HG02610 (cell line): ENCODE measurements around the gene TRUB2.
A peak's percentile ranks its signal among the peaks of the same experiment; 100 is the strongest.
"Not testable (repeated sequence)": the region's sequence is repeated elsewhere in the genome, so short reads cannot be mapped to it uniquely, and the experiment has no call there.

Experiments
- ATAC-seq: cut with Tn5 transposase; IDR thresholded peaks from one replicate; pipeline ENCODE4 v1.9.1; 2021; ENCODE audit warnings: mild to moderate bottlenecking, moderate library complexity; ENCODE audit not compliant: unreplicated experiment

TRUB2 gene

DNA sequence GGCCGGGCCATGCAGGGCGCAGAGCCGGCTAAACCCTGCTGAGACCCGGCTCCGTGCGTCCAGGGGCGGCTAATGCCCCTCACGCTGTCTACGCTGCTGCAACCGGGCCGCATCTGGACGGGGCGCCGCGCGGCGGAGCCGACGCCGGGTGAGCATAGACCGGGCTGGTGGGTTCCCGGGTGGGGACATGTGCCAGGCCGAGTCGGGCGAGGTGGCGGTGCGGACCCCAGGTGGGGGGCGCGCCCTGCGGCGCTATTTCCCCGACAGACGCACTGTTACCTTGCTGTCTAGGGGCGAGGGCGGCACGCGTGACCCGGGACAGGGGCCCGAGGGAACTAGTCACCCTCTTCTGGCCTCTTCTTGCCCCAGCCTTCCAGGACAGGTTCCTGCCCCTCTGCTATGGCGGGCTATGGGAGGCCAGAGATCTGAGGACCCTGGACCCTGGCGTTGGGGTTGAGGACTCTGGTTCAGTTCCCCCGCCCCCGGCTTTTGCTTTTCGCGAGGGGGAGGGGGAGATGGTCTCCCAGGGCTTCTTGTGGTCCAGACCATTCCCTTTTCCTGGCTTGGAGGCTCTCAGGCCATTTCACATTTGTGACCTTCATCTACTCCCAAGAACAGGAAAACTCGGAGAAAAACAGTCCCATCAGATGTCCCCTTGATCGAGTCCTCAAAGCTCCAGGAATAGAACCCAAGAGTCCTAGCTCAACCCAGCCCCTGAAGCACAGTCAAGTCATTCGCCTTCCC, 18.6 kb upstream of the TRUB2 start:
- ATAC-seq, result no peak

DNA sequence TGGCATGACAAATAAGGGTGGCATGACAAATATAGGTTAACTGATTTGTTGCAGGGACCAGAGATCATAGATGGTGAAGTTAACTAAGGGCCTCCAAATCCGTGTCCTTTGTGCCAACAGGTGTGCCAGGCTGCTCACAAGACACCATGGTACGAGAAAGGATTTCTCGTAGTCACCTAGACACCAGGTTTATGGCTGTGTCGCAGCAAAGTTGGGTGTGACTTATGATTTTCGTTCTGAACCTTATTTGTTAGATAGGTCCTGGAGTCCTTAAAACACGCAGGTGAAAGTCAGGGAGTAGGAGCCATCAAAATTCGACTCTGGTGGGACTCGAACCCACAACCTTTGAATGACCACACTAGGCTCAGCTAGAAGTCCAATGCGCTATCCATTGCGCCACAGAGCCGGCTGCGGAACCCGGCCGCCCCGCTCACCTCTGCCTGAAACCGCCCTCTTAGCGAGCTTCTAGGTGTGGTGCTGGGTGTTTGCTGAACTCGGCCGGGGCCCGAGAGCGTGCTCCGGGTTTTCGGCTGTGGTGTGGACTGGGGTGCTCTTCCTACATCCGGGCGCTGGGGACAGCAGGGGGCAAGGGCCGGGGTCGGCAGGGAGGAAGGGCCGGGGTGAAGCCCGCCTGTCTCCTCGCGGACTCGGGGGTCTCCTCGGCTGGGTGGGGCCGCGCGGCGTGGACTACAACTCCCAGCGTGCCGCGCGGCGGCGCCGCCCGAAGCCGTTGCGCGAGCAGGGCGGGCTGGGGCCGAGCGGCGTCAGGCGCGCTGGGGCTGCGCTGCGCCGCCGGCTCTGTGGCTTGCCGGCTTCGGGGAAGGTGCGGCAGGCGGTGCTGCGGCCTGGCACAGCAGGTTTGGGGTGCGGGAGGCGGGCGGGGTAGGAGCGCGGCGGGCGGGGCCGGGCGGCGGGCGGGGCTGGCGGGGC, 17.8 kb upstream of the TRUB2 start, which contains the start of gene SLC27A4:
Gene SLC27A4 (plus strand): TSS at position 767 of the 930 bp plus-strand sequence. CDS start 2,606 bp downstream, outside the sequence.
- peak; percentile 79 for ATAC-seq

- not testable (repeated sequence) for ATAC-seq
These were observed 16.8 kb upstream of the TRUB2 start for GRCh38 chr9:128338852-128339614.

- ATAC-seq, result no peak
These were observed 15.7 kb upstream of the TRUB2 start for GRCh38 chr9:128337936-128338335.

- ATAC-seq, result no peak
These were observed 13.7 kb upstream of the TRUB2 start for GRCh38 chr9:128335914-128336313.

DNA sequence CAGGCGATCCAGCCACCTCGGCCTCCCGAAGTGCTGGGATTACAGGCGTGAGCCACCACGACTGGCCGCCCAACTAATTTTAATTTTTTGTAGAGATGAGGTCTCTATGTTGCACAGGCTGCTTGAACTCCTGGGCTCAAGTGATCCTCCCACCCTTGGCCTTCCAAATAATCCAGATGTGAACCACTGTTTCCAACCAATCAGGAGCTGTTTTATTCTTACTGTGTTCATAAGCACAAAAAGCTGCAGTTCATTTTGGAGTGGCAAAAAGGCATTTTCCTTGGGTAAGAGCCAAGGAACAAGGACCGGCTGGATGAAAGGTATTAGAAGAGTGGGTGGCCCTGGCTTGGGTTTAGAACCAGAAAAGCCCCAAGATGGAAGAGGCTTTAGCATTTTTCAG, 12.9 kb upstream of the TRUB2 start:
- no peak for ATAC-seq

DNA sequence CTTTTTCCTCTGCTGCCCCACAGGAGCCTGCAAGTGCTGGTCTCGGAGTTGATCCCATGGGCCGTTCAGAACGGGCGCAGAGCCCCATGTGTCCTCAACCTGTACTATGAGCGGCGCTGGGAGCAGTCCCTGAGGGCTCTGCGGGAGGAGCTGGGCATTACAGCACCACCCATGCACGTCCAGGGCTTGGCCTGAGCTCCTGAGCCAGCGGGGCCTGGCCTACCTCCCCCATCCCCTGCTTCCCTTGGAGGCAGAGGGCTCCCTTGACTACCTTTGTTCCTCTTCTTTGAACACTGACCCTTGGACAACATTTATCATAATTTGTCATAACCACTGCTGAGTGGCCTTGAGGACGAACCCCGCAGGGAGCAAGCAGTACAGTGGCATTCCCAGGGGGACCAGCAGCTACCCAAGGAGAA, 11.2 kb upstream of the TRUB2 start:
- ATAC-seq, result no peak

GRCh38 chr9:128325629-128326028, 3.4 kb upstream of the TRUB2 start:
- no peak for ATAC-seq

DNA sequence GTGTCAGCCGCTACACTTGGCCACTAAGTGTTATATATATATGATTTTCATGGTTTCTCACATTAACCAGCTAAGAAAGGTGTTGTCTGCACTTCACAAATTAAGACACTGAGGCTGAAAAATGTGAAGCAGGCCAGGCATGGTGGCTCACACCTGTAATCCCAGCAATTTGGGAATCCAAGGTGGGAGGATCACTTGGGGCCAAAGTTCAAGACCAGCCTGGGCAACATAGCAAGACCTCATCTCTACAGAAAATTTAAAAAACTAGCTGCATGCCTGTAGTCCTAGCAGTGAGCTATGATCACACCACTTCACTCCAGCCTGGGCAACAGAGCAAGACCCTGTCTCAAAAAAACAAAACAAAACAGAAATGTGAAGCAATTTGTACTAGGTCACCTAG, 2.2 kb upstream of the TRUB2 start:
- no peak for ATAC-seq

GRCh38 chr9:128323791-128324190, 1.5 kb upstream of the TRUB2 start:
- ATAC-seq, result no peak

DNA sequence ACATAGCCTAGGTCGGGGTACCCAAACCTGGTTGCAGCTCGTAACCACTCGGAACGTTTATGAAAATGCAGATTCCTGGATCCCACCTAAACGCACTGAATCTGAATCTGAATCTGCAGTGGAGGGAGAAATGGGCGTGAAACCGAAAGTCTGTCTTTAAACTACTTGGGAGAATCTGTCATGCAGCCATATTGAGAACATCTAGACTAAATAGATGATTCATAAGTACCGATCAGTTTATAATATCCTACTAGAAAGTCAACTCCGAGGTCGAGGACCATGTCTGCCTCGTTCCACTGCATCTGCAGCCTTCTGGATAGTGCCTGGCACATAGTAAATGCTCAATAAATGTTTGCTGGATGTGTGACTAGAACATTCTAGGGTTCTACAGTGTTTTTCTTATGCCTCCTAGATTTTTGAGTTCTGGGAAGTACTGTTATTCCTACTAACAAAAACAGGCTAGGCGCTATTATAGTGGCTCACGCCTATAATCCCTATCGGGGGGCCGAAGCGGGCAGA, 1.0 kb upstream of the TRUB2 start:
- ATAC-seq, result no peak

- no peak for ATAC-seq
These were observed 306 bp downstream of the TRUB2 start for GRCh38 chr9:128321879-128322403.

- no peak for ATAC-seq
These were observed 904 bp downstream of the TRUB2 start for GRCh38 chr9:128321343-128321742.

- no peak for ATAC-seq
These were observed 4.6 kb downstream of the TRUB2 start for GRCh38 chr9:128317629-128318028.

DNA sequence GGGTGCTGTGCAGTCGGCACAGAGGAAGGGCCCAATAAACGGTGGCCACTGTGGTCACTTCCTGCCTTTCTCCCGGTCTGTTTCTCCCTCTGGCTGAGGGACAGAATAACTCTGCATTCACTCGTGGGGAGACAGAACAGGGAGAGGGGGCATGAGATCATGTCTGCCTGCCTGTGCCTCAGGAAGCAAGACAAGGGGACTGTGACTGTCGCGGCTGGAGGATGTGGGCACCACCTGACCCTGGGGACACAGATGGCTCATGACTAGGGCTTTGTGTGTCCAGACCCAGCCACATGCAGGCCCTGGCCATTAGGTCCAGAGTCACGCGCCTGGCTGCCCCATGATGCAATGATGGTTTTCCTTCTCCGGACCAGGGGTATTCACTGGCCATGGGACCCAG, 5.8 kb downstream of the TRUB2 start:
- ATAC-seq, result no peak

- ATAC-seq, result no peak
These were observed 7.5 kb downstream of the TRUB2 start for GRCh38 chr9:128314697-128315096.

DNA sequence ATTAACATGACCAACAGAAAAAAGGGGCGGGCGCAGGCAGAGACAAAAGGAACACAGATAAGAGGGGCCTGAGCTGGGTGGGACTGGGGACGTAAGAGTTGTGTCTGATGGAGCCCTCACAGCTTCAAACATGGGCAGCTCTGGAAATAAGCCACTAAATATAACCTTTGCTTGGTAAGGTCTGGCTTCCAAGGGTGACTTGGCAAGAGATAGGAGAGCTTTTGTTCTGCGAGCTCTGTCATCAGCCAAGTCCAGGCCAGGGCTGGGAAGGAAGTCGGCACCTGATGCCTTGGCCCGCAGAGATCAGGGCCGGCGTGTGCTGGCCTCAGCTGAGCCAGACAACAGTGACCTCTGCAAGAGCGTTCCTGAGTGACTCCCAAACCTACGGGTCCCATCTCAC, 11.8 kb downstream of the TRUB2 start:
- no peak for ATAC-seq

- ATAC-seq, result no peak
These were observed 12.7 kb downstream of the TRUB2 start for GRCh38 chr9:128309551-128309950.

GRCh38 chr9:128304971-128305288, 17.3 kb downstream of the TRUB2 start:
- ATAC-seq, result no peak

DNA sequence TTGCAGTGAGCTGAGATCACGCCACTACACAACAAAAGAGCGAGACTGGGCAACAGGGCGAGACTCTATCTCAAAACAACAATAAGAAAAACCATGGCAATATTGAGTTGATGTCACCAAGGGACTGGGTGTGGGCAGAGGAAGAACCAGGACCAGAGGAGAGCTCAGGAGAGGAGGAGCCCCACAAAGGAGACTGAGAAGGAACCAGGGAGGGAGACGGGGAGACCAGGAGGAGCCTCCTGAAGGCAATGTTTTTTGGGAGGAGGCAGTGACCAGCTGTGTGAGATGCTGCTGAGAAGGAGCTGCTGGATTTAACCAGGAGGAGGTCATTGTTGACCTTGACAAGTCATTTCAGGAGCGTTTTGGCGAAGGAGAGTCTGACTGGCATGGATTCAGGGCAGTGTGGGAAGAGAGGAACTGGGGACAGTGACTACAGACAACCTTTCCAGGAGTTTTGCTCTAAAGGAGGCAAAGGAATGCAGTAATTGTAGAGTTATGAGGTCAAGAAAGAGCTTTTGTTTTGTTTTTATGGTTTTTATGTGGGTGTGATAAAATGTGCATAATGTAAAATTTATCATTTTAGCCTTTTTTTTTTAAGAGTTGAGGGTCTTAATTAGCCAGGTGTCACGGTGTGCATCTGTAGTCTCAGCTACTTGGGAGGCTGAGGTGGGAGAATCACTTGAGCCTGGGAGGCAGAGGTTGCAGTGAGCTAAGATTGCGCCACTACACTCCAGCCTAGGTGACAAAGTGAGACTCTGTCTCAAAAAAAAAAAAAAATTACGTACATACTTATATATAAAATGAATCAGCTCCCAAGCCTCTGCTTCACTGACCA, 17.9 kb downstream of the TRUB2 start:
- no peak for ATAC-seq
